Testis (tissue), 2 donors: ENCODE results near the gene CRISPLD2.

ENCODE experiments used
- POLR2A ChIP-seq: fragments of 450-650 bp; IDR thresholded peaks from one replicate; pipeline ENCODE4 v1.6.1; 2017; ENCODE audit warnings: antibody characterized with exemption, mild to moderate bottlenecking, moderate library complexity
- TF ChIP-seq, protein P1 (sequence below), 3 experiments: fragments of 450-650 bp in 2 of 3; fragments of 200-600 bp in 1 of 3; sonication (generic) in 1 of 3; IDR thresholded peaks; one replicate each; pipeline ENCODE4 v1.5.1; 2016 to 2019; ENCODE audit warnings: antibody characterized with exemption in 3 of 3, mild to moderate bottlenecking in 2 of 3, moderate library complexity in 1 of 3

DNA sequence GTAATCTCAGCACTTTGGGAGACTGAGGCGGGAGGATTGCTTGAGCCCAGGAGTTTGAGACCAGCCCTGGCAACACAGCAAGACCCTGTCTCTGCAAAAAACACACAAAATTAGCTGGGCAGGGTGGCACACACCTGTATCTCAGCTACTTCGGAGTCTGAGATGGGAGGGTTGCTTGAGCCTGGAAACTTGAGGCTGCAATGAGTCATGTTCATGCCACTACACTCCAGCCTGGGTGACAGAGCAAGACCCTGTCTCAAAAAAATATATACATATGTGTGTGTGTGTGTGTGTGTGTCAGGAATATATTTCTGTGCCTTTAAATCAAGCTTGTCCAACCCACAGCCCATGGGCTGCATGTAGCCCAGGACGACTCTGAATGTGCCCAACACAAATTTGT lies 55.2 kb downstream of the CRISPLD2 start:
- TF ChIP-seq, protein P1, sequence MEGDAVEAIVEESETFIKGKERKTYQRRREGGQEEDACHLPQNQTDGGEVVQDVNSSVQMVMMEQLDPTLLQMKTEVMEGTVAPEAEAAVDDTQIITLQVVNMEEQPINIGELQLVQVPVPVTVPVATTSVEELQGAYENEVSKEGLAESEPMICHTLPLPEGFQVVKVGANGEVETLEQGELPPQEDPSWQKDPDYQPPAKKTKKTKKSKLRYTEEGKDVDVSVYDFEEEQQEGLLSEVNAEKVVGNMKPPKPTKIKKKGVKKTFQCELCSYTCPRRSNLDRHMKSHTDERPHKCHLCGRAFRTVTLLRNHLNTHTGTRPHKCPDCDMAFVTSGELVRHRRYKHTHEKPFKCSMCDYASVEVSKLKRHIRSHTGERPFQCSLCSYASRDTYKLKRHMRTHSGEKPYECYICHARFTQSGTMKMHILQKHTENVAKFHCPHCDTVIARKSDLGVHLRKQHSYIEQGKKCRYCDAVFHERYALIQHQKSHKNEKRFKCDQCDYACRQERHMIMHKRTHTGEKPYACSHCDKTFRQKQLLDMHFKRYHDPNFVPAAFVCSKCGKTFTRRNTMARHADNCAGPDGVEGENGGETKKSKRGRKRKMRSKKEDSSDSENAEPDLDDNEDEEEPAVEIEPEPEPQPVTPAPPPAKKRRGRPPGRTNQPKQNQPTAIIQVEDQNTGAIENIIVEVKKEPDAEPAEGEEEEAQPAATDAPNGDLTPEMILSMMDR (IDR thresholded peaks at IDR 0.05): no peak
- no peak for TF ChIP-seq POLR2A
